Nephron progenitor cell (in vitro differentiated cells): Measurements from ENCODE around the gene GRM5.

Experiments used
- DNase-seq: peaks from one replicate; pipeline ENCODE4 v3.0.0; 2021
- H3K27ac Mint-ChIP-seq: 2 replicates; pipeline ENCODE4 v1.8.0; 2021; ENCODE audit warnings: mild to moderate bottlenecking, moderate library complexity, mixed read lengths
- H3K27me3 Mint-ChIP-seq: 2 replicates; pipeline ENCODE4 v1.8.0; 2021; ENCODE audit warnings: mild to moderate bottlenecking, low read depth, mixed read lengths; ENCODE audit not compliant: poor library complexity
- H3K36me3 Mint-ChIP-seq: 2 replicates; pipeline ENCODE4 v1.8.0; 2021; ENCODE audit warnings: low read depth, mixed read lengths
- H3K4me1 Mint-ChIP-seq: 2 replicates; pipeline ENCODE4 v1.8.0; 2021; ENCODE audit warnings: mixed read lengths
- H3K4me3 Mint-ChIP-seq: 2 replicates; pipeline ENCODE4 v1.8.0; 2021; ENCODE audit warnings: mild to moderate bottlenecking, moderate library complexity, mixed read lengths
- H3K9me3 Mint-ChIP-seq: 2 replicates; pipeline ENCODE4 v1.8.0; 2021; ENCODE audit warnings: mild to moderate bottlenecking, moderate library complexity, mixed read lengths
- CTCF ChIP-seq: fragments of 200-600 bp; sonication (generic); IDR thresholded peaks from 2 replicates; pipeline ENCODE4 v1.5.0; 2021; ENCODE audit warnings: antibody characterized with exemption

Gene GRM5

GRCh38 chr11:88629496-88629895 lies 436.3 kb downstream of the GRM5 start:
- no peaks in the 10 kb centered on the region for H3K36me3 Mint-ChIP-seq
- H3K4me1 Mint-ChIP-seq: no peaks in the 10 kb centered on the region
- no peak for DNase-seq
- no peak overlapping the region for H3K4me3 Mint-ChIP-seq
- H3K27ac Mint-ChIP-seq: no peak overlapping the region
- H3K27me3 Mint-ChIP-seq: no peaks in the 10 kb centered on the region
- H3K9me3 Mint-ChIP-seq: no peaks in the 10 kb centered on the region
- no peak for TF ChIP-seq CTCF

- no peaks in the 10 kb centered on the region for H3K4me1 Mint-ChIP-seq
- DNase-seq: no peak
- no peaks in the 10 kb centered on the region for H3K27me3 Mint-ChIP-seq
- TF ChIP-seq CTCF: no peak
- H3K27ac Mint-ChIP-seq: no peak overlapping the region
- H3K36me3 Mint-ChIP-seq: no peaks in the 10 kb centered on the region
- H3K4me3 Mint-ChIP-seq: no peak overlapping the region
- H3K9me3 Mint-ChIP-seq: no peaks in the 10 kb centered on the region
Measured at GRCh38 chr11:88626216-88626615, 439.6 kb downstream of the GRM5 start.

- Mint-ChIP-seq H3K4me1 (no peaks in the 10 kb centered on the region), H3K4me3 (no peak overlapping the region), H3K9me3 (no peaks in the 10 kb centered on the region), H3K36me3 (no peaks in the 10 kb centered on the region), H3K27ac (no peak overlapping the region), H3K27me3 (no peaks in the 10 kb centered on the region)
- no peak for DNase-seq
- no peak for TF ChIP-seq CTCF
Measured at GRCh38 chr11:88623531-88623930, 442.3 kb downstream of the GRM5 start.

- H3K27me3 Mint-ChIP-seq: no peaks in the 10 kb centered on the region
- no peak for TF ChIP-seq CTCF
- no peak overlapping the region for H3K27ac Mint-ChIP-seq
- H3K9me3 Mint-ChIP-seq: no peaks in the 10 kb centered on the region
- no peak overlapping the region for H3K4me3 Mint-ChIP-seq
- DNase-seq: no peak
- peaks cover 5% of the 10 kb centered on the region for H3K4me1 Mint-ChIP-seq
- no peaks in the 10 kb centered on the region for H3K36me3 Mint-ChIP-seq
Measured at GRCh38 chr11:88620568-88621130, 445.1 kb downstream of the GRM5 start.

GRCh38 chr11:88619656-88620385 lies 446.0 kb downstream of the GRM5 start:
- DNase-seq: no peak
- Mint-ChIP-seq H3K36me3 (no peaks in the 10 kb centered on the region), H3K9me3 (no peaks in the 10 kb centered on the region), H3K27me3 (no peaks in the 10 kb centered on the region), H3K4me1 (peaks cover 5% of the 10 kb centered on the region), H3K27ac (no peak overlapping the region), H3K4me3 (no peak overlapping the region)
- no peak for TF ChIP-seq CTCF

GRCh38 chr11:88619071-88619425 lies 446.7 kb downstream of the GRM5 start:
- no peak for DNase-seq
- Mint-ChIP-seq H3K4me3 (no peak overlapping the region), H3K27me3 (no peaks in the 10 kb centered on the region), H3K27ac (no peak overlapping the region), H3K9me3 (no peaks in the 10 kb centered on the region), H3K36me3 (no peaks in the 10 kb centered on the region), H3K4me1 (peaks cover 5% of the 10 kb centered on the region)
- TF ChIP-seq CTCF: no peak
